DOHH2 (cell line): Measurements from ENCODE around the gene KIF6.

Experiments used
- CTCF ChIP-seq: fragments of 200-600 bp; sonication (generic); IDR thresholded peaks from one replicate; pipeline ENCODE4 v1.5.1; 2014; ENCODE audit warnings: antibody characterized with exemption, mild to moderate bottlenecking, low read depth, low read length; ENCODE audit not compliant: poor library complexity, severe bottlenecking
- EZH2phosphoT487 ChIP-seq: fragments of 200-600 bp; sonication (generic); IDR thresholded peaks from 2 replicates; pipeline ENCODE4 v1.6.1; 2017; ENCODE audit warnings: borderline replicate concordance, mild to moderate bottlenecking, antibody characterized with exemption, low read length, moderate library complexity, mixed read lengths

DNA sequence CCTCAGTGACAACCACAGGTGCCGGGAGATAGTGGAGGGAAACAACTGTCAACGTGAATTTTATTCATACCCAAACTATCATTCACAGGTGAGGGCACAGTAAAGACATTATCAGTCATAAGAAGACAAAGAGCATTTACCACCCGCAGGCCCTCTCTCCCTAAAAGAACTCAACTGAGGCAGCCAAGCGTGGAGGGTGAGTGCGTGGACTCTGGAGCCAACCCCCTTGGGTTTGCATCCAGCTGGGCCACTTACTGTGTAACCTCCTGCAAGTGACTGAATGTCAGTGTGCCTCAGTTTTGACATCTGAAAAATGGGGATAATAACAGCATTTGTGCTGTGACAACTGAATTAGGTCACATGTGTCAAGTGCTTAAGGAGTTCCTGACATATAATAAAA, 332.1 kb downstream of the KIF6 start:
- no peak for TF ChIP-seq CTCF
- no peak for TF ChIP-seq EZH2phosphoT487
